NCI-H1048 (cell line): ENCODE results near the gene FAF2.
A peak's percentile ranks its signal among the peaks of the same experiment; 100 is the strongest.

Experiments
- DNase-seq: peaks from one replicate; lab custom pipeline; 2025; lab: John Stamatoyannopoulos, UW

Gene FAF2

DNA sequence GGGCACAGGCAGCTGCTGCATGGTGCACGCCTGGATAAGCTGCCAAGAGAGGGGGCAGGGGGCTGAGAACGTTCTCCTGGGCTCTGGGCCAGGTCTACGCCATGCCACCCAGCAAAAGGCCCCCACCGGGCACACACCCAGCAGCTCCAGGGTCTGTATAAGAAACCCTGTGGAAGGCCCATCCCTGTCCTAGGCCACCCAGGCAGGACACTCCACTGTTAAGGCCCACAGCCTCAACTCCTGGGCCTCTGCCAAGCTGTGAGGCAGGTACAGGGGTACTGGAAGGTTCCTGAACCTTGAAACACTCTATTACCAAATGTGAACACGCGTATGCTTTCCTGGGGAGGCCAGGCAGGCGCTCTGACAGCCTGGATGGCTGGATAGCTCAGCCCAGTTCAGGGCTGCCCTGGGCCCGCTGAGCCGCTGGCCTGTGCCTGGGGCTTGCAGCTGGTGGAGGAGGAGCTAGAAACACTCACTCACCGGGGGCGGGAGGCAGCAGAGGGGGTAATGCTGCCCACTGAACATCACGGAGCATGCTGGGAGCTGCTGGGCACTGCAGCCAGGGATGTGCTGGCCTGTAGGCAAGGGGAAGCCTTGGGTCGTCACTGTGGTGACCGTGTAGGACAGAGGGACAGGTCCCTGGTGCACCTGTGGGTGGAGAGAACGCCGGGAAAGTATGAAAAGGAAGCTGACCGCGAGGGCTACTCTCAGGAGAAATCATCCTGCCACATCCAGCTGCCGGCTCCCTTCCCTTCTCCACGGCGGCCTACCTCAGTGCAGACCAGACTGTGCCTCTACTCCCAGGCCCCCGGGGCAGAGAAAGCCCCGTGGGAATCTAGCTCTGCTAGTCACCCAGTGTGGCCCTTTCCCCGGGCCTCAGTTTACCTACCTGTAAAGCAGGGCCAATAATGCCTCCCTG is 83.1 kb downstream of the FAF2 start:
- DNase-seq, result no peak

DNA sequence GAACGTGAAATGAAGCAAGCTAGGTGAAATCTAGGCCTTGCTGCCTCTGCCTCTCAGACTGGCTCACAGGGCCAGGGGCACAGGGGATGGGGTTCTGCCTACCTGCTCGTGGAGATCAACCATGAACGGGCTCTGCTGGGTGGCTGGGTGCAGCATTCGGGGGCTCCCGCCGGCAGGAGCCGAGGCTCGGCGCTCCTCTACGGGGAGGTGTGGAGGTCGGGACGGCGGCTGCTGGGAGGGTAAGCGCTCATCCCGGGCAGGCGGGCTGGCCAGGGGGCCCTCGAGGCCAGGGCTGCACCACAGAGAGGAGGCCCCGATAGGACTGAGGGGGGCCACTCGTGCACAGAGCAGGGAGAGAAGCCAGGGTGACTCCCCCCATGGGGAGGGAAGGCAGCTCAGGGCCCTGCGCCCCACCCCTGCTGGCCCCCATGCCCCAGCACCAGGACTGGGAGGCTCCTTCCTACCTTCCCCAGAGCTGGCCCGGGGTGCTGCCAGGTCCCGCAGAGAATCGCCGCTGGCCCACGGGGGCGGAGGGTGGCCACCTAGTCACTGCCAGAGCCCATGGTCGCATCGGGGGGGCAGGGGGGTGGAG is 83.8 kb downstream of the FAF2 start:
- no peak for DNase-seq

- DNase-seq, result no peak
Observed at GRCh38 chr5:176532795-176533194, 84.6 kb downstream of the FAF2 start.

DNA sequence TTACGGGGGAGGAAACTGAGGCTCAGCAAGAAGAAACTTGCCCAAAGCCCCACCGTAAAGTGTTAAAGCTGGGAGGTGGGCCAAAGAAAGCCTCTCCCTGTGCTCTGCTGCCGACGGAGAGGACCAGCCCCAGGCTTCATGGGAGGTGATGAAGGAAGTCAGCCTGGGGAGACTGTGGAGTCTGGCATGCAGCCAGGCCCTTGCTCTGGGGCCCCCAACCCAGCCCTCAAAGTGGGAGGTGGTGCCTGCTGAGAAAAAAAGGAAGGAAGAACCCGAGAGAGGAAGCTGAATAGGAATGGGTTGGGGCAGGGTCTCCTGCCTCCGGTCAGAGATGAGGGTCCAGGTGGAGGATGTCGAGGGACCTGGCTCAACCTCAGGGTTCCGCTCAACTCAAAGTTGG is 85.2 kb downstream of the FAF2 start:
- no peak for DNase-seq

GRCh38 chr5:176533894-176534611 is 85.9 kb downstream of the FAF2 start:
- no peak for DNase-seq

GRCh38 chr5:176534640-176535039 is 86.5 kb downstream of the FAF2 start:
- no peak for DNase-seq

- no peak for DNase-seq
Observed at GRCh38 chr5:176535101-176535663, 87.0 kb downstream of the FAF2 start.

DNA sequence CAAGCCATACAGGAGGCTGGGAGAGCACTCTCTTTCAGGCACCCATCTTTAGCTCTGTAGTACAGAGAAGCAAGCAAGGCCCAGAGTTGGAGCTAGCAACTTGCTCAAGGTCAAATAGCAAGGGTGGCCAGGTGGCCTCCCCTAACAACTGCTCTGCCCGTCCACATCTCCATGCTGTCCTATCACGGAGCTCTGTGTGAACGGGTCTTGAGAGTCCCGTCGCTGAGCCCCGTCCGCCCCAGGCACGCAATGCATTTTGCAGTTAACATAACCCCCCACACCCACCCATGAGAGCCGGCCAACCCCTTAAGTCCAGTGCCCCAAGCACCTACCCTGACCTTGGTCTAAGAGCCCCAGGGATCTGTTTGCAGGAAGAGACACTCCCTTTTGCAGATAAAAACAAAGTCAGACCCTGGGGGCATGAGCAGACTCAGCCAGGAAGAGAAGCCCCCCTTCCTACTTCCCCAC is 87.5 kb downstream of the FAF2 start:
- no peak for DNase-seq

DNA sequence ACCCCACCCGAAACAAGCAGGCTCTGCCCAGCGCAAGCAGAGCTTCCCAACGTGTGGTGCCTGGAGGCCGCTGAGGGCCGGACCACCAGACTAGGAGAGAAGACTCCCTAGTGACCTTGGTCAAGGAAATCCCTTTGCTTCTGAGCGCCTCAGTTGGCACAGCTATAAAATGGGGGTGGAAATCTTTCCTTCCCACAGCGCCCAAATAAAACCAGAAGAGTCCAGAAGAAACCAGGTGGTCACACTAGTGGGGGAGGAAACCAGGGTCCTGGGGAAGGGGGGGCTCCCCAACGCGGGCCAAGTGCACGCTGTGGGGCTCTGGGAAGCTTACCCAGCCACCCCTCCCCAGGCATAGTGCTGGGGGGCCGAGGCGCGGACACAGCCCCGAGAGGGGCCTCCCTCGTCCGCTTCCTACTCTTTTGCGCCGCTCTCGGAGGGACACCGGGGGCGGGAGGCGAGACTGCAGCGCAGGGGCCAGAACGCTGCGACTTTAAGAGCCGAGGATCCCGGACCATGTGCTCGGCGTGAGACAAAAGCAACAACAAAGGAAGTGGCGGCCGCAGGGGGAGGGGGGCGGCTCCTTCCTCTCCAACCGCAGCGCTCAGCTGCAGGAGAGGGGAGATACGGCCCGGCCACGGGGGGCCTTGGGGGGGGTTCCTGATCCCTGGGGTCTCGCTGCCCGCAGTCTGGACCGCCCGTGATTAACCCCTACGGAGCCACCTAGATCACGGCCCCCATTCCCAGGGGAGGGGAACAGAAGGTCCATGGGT is 88.1 kb downstream of the FAF2 start:
- peak; percentile 15 for DNase-seq

GRCh38 chr5:176536902-176537553 is 88.8 kb downstream of the FAF2 start, which contains the start of gene RNF44:
Gene RNF44 (minus strand): TSS chr5:176537402. CDS start chr5:176532472, 4,930 bp downstream.
- peak; percentile 91 for DNase-seq

GRCh38 chr5:176537554-176538229 is 89.5 kb downstream of the FAF2 start:
- DNase-seq, result peak; percentile 94

GRCh38 chr5:176538230-176538988 is 90.2 kb downstream of the FAF2 start:
- no peak for DNase-seq

DNA sequence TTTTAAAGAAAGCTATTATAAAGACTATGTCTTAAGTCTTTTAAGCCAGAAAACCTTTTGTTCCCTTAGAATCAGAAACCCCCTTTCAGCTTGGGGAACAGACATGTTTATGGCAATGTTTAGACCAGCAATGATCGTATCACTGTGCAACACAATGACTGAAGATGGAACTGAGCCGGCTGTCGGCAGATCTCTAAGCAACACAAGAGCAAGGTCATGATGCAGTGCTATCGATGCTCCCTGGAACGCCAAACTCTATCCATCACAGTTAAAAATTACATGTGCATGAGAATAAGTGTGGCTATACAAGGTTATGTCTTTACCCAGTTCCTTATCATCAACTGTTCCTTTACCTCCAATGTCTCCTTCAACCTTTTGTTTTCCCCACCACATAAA is 90.8 kb downstream of the FAF2 start:
- DNase-seq, result no peak

- no peak for DNase-seq
Observed at GRCh38 chr5:176540476-176540899, 92.3 kb downstream of the FAF2 start.

DNA sequence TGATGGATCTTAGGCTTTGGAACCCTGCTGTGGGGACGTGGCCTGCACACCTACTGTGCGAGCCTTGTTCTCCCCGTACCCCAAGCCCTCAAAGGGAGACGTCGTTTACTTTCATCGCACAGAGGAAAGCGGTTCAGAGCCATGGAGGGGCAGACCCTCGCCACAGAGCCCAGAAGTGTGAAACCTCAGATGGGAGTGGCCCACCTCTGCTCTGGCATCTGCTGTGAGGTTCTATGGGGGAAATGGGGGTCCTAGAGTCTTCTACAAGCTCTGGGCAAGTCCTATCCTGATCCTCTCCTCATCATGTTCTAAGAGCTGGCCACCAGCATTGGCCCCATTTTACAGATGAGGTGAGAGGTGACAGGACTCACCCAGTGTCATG is 92.8 kb downstream of the FAF2 start:
- DNase-seq, result no peak

GRCh38 chr5:176541338-176542134 is 93.4 kb downstream of the FAF2 start:
- no peak for DNase-seq

- no peak for DNase-seq
Observed at GRCh38 chr5:176542135-176542595, 94.0 kb downstream of the FAF2 start.

DNA sequence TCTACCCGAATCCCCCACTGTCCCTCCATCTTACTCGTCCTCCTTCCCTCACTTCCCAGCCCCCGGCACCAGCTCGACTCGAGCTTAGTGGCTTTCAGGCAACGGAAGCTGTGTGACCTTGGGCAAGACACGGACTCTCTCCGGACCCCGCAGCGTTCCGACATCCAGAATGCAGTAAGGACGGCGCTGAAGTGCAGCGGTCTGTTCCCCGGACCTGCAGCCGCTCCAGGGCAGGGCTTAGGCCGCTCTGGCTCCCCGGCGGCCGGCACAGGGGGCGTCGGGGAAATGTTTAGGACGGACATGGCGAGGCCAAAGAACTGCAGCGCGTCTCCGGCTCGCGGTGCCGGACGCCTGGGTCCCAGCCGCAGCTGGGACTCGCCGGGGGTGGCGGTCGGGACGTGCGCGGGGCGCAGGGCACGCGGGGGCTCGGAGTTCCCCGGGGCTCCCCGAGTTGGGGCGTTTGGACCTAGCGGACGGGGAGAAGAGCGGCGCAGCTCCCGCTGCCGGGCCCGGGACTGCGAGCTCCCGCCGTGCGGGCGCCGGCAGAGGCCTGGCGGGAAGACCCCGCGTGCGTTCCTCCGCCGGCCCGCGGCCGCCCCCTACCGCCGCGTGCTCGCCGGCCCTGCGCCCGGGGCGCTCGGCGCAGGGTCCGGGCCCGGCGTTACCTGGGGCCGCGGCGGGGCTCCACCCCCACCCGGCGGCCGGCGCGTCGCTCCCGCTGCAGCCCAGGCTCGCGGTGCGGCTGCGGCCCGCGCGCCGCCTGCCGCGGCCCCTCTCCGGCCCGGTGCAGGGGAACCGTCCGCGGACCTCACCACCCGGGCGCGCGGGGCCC is 94.6 kb downstream of the FAF2 start:
- no peak for DNase-seq
